Activated effector memory CD4-positive, alpha-beta T cell treated with Interleukin-2 at 50 U/mL for 16 hours (primary cell): ENCODE measurements around the gene INO80.

ENCODE experiments used
- DNase-seq: peaks from one replicate; pipeline ENCODE4 v3.0.0-alpha.2; 2020

INO80 gene

DNA sequence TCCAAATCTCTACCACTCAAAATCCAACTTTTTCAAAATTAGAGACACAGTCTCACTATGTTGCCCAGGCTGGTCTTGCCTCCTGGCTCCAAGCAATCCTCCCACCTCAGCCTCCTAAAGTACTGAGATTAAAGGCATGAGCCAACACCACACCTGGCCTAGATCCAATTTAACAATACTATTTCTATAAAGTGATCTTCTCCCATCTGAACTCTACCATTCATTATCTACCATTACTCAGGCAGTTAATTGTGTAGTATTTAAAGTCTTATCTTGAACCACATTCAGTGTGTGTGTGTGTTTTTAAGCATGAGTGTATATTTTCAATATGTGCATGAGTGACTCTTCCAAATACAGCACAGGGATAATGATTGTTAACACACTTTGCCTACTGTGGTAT, 77.0 kb downstream of the INO80 start:
- no peak for DNase-seq

- no peak for DNase-seq
Measured at GRCh38 chr15:41032079-41032328, 84.1 kb downstream of the INO80 start.

GRCh38 chr15:41031232-41032078, 84.6 kb downstream of the INO80 start:
- DNase-seq = no peak

DNA sequence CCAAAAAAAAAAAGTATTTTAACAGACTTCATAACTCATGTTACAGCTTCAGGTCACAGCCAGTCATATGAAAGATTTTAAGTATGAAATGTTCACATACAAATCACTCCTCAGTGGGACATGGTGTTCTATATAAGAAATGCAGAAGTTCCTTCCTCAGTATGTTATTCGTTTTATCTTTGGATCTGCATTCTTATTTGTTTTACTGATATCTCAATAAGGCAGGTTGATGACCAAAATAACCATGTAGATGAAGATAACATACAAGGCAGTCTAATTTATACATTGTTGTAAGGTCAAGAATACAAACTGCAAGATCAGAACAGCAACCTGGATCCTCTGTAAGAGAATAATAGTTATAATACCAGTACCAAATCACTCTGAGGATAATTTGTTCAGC, 87.2 kb downstream of the INO80 start:
- no peak for DNase-seq

DNA sequence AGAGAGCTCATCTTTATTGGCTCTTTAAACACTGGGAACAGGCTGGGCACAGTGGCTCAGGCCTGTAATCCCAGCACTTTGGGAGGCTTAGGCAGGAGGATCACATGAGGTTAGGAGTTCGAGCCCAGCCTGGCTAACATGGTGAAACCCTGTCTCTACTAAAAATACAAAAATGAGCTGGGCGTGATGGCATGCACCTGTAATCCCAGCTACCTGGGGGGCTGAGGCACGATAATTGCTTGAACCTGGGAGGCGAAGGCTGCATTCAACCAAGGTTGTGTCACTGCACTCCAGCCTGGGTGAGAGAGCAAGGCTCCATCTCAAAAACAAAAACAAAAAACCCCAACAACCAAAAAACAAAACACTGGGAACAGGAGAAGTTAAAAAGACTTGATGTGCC, 90.7 kb downstream of the INO80 start:
- DNase-seq = no peak

DNA sequence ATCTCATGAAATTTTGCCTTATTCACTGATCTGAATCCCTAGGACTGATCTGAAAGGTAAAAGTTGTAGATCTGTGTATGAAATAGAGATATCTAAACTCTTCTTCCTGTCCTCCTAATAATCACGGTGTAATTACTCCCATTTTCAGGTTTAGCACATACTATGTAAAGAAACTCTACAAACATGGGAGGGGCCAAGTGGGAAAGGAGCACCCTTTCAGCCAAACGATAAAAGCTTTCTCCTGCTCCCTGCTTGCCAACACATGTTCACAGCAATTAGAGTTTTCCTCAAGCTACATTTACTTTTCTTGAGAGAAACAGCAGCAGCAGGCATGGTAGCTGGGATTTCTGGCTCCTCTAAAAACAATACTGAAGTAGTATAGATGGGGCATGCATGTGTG, 91.2 kb downstream of the INO80 start:
- DNase-seq = no peak

DNA sequence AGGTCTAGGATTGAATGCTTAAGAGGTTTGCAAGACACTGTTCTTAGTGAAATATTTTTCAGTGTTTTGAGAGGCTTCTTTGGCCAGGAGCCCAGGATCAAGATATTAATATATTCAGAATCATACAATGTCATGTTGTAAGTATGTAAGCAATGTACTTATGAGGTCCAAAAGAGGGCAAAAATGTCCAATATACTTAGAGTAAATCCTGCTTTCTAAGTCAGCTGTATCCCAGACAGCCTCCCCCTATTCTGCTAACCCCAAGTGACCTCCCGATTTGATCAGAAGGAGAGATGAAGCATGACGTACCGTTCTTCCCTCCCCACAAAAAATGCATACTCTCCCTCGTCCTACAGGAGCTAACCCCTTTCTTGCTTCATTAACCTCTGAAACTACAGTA, 91.9 kb downstream of the INO80 start:
- DNase-seq = no peak

- DNase-seq = peak; percentile 2
Measured at GRCh38 chr15:41022487-41023090, 93.5 kb downstream of the INO80 start.

- DNase-seq = no peak
Measured at GRCh38 chr15:41020829-41021228, 95.3 kb downstream of the INO80 start.

GRCh38 chr15:41020311-41020710, 95.8 kb downstream of the INO80 start:
- DNase-seq = no peak

DNA sequence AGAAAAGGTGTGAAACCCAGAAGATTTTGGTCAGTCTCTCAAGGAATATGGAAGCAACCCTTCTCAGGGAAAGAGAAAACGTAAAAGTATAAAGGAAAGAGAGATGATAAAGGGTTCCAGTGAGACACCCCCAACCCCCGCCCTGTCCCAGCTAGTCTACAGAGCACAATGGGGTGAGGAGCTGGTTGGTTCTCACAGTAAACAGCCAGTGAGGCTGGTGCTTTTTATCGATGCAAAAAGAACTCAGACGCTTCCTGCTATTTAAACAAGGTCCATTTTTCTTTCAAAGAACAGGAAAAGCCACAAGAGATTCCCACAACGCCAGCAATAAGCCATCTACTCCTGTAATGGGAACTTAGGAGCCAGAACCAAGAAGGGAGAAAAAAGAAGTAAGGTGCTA, 96.9 kb downstream of the INO80 start:
- no peak for DNase-seq

GRCh38 chr15:41018534-41018933, 97.5 kb downstream of the INO80 start:
- DNase-seq = no peak

DNA sequence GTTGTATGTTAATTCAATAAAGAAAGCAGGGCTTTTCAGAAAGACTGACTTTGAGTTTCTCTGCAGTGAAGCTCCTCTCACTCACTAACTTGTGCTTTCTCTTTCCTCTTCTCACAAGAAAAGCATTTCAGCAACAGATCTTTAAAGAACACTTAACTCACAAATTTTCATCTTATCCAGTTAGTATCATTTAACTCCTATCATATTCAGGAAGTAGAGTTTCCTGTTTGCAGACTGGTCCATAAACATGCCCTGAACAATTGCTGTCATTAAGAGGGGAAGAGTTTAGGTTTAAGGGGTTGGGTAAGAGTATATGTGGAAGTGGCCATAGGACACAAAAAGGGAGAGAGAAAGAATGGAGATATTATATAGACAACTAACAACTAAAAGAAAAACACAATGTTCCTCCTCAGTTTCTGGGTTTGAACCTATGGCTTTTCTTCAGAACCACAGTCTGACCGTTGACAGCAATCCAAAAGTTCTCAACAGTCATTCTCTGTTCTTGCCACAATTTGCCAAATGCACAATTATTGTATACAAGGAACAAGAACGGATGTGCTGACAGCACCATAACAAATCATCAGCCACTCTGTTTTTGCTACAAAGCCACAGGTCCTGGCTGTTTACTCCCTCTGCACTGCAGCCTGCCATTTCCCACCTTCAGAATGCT, 98.9 kb downstream of the INO80 start:
- DNase-seq = no peak

GRCh38 chr15:41013691-41014414, 102.2 kb downstream of the INO80 start:
- DNase-seq = no peak

DNA sequence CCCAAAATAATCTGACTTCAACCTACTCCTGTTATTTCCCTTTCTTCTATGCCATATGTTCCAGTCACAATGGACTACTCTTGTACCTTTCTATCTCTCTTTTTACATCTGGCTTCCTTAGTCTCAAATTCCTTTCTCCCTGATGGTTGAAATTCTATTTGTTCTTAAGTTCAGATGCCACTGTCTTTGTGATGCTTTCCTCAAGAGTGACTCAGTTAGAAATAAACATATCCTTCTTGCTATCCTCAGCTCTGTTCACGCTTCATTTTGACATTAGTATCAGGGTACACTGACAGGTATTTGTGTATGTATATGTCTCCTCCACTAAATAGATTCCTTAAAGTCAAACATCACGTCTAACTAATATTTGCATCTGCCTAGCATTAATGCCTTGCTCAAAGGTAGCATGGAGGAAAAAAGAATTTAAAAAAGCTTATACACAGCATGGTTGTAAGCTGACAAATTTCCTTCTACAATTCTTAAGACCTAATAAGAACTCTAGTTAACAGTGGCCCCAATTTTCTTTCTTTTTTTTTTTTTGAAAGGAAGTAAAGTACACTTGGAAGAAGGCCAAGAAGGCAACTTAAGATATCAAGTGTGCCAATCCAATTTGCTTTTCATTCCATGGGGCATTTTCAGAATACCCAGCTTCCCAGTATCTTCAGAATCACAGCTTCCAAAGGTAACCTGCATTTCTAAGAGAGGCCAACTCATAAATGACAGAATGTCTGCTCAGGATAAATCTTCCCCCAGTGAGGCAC, 104.8 kb downstream of the INO80 start:
- DNase-seq = no peak

DNA sequence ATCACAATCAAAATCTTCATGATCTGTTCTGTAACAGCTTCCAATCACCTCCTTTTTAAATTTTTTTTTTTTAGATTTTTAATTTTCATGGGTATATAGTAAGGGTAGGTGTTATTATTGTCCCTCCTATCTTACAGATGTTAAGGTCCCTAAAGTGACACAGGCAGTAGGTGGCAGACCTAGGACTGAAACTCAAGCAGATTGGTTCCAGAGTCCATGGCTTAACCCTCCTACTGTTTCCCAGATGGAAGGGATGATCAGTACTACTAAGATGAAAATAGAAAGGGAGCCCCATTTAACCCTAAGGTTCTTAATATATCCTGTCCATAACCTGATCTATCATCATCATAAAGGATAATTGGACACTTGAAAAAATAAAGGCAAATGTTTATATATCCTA, 105.7 kb downstream of the INO80 start:
- DNase-seq = no peak

GRCh38 chr15:41006479-41006878, 109.6 kb downstream of the INO80 start:
- DNase-seq = no peak

GRCh38 chr15:41004490-41004889, 111.6 kb downstream of the INO80 start:
- no peak for DNase-seq

DNA sequence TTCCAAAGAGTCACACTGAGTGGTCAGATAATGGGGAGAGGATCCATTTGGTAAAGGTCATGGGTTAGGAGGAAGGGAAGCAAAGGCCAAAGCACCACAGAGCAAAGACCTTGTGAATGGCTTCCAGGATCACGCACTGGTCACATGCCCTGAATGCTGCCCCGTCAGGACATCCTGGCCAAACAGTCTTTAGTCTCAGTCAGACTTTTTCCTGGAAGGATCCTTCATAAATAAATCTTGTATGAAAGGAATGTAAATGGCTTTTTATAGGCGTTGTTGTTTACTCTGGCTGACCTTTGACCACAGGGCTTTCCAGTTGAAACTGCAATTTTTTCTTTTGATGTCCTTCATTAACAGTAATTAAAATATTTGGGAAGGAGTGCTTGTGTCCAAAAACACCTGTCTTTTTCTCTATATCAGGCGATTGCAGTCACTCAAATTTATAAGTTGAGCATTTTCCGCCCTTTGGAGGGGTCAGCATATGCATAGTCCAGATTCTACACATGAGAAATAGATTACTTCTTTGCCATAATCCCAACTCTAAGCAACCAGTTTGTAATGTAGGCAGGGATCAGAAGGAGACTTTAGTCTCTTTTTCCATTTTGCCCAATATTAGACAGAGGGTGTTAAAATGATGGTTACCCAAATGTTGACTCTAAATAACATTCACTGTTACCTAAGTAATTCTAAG, 114.4 kb downstream of the INO80 start:
- DNase-seq = no peak

DNA sequence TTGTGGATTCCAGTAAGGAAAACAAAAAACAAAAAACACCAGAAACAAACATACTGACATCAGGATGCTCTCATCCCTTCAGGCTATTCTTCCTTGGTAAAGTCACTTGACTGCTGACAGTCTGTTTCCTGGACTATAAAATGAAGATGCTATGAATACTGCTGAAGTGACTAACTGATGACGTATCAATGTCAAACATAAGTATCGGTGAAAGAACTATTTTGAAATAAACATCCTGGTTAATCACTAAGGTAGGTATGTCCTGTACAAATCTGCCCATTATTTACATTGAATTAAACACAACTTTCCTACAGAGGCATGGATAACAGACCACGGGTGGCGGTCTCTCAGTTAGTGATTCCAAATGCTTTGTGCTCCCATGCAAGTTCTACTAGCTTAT, 116.9 kb downstream of the INO80 start:
- no peak for DNase-seq

DNA sequence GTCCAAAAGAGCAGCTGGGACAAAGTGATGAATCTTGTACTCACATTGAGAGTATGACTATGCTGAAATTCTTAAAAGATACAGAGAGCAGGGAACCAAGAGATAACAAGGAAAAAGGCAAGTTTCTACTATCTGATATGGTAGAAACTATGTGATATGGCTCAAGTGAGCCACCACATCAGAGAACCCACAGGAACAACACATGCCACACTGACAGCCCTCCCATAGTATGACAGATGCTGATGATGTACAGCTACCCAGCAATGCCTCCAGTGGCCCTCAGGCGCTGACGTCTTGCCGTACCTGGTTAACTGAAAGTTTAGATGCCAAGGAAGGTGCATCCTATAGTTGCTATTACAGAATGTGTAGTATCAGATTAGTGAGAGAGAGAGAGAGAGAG, 120.4 kb downstream of the INO80 start:
- no peak for DNase-seq

GRCh38 chr15:40992825-40993224, 123.3 kb downstream of the INO80 start:
- no peak for DNase-seq
